ENCODE results near the gene SOCS3. TPM values are rescaled to one million over a fixed set of nuclear protein-coding genes. Genes with fewer than 3 reads are reported as not detected.

Gene SOCS3
- total and polyA plus RNA-seq, 10 of the 15 experiments (the other 5 are each of a cell fraction or from before 2014, with no cell fraction given), result 0.05 to 3.9 (median 1.0) TPM

DNA sequence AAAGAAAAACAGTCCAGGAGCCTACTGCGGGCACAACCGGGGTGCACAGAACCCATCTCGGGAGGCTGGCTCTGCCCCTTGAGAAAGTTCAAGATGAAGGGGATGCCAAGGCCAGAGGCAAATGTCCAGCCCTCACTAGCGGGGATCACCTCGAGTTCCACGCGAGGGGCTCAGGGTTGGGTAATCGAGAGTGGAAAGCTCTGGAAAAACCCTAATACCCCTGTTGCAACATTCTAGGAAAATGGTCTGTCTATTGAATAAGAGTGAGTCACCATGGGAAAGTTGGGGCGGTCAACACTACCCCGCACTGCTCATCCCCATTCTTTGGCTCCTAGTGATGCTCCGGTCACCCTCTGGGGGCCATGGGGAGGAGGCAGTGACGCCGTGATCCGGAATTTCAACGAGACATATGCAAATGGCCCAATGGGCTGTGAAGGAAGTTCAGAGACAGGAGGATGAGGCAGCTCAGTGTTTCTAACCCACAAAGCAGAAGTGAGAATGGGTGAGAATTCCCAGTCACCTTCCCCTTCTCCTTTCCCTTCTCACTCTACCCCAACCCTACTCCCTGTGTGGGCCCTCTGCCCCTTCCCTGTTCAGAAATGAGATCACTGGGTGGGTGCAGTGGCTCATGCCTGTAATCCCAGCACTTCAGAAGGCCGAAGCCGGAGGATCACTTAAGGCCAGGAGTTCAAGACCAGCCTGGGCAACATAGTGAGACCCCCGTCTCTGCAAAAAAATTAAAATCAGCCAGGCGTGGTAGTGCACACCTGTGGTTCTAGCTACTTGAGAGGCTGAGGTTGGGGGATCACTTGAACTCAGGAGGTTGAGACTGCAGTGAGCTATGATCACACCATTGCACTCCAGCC is 22.4 kb downstream of the SOCS3 start (continued):
- TF ChIP-seq SPI1 (IDR thresholded peaks at IDR 0.05; ENCODE audit: borderline replicate concordance, insufficient read depth, low read depth, low read length), result peak; percentile 98
- 0 out of 2 replicates have a peak, but pooled peaks have one; percentile 14 for TF ChIP-seq TBL1XR1 (IDR thresholded peaks at IDR 0.05; ENCODE audit: low read depth, low read length)
- TF ChIP-seq, protein P1, sequence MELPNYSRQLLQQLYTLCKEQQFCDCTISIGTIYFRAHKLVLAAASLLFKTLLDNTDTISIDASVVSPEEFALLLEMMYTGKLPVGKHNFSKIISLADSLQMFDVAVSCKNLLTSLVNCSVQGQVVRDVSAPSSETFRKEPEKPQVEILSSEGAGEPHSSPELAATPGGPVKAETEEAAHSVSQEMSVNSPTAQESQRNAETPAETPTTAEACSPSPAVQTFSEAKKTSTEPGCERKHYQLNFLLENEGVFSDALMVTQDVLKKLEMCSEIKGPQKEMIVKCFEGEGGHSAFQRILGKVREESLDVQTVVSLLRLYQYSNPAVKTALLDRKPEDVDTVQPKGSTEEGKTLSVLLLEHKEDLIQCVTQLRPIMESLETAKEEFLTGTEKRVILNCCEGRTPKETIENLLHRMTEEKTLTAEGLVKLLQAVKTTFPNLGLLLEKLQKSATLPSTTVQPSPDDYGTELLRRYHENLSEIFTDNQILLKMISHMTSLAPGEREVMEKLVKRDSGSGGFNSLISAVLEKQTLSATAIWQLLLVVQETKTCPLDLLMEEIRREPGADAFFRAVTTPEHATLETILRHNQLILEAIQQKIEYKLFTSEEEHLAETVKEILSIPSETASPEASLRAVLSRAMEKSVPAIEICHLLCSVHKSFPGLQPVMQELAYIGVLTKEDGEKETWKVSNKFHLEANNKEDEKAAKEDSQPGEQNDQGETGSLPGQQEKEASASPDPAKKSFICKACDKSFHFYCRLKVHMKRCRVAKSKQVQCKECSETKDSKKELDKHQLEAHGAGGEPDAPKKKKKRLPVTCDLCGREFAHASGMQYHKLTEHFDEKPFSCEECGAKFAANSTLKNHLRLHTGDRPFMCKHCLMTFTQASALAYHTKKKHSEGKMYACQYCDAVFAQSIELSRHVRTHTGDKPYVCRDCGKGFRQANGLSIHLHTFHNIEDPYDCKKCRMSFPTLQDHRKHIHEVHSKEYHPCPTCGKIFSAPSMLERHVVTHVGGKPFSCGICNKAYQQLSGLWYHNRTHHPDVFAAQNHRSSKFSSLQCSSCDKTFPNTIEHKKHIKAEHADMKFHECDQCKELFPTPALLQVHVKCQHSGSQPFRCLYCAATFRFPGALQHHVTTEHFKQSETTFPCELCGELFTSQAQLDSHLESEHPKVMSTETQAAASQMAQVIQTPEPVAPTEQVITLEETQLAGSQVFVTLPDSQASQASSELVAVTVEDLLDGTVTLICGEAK (IDR thresholded peaks at IDR 0.05; ENCODE audit: borderline replicate concordance), result no peak
- peak; percentile 89 for TF ChIP-seq MTA2 (IDR thresholded peaks at IDR 0.05; ENCODE audit: low read depth)
- peak; percentile 49; the same call in 1 of the 2 replicates for TF ChIP-seq CHD2 (IDR thresholded peaks at IDR 0.05; ENCODE audit: borderline replicate concordance, low read depth, low read length)
- TF ChIP-seq TARDBP (IDR thresholded peaks at IDR 0.05; ENCODE audit: borderline replicate concordance), result peak; percentile 41; the same call in 1 of the 2 replicates
- TF ChIP-seq, protein P2, sequence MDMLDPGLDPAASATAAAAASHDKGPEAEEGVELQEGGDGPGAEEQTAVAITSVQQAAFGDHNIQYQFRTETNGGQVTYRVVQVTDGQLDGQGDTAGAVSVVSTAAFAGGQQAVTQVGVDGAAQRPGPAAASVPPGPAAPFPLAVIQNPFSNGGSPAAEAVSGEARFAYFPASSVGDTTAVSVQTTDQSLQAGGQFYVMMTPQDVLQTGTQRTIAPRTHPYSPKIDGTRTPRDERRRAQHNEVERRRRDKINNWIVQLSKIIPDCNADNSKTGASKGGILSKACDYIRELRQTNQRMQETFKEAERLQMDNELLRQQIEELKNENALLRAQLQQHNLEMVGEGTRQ (IDR thresholded peaks at IDR 0.05; ENCODE audit: borderline replicate concordance, low read depth, low read length), result no peak
- TF ChIP-seq LARP7 (IDR thresholded peaks at IDR 0.05), result 0 out of 2 replicates have a peak, but pooled peaks have one; percentile 7
- peak; percentile 91 for TF ChIP-seq SMARCA5 (IDR thresholded peaks at IDR 0.05)
- TF ChIP-seq, protein P3, sequence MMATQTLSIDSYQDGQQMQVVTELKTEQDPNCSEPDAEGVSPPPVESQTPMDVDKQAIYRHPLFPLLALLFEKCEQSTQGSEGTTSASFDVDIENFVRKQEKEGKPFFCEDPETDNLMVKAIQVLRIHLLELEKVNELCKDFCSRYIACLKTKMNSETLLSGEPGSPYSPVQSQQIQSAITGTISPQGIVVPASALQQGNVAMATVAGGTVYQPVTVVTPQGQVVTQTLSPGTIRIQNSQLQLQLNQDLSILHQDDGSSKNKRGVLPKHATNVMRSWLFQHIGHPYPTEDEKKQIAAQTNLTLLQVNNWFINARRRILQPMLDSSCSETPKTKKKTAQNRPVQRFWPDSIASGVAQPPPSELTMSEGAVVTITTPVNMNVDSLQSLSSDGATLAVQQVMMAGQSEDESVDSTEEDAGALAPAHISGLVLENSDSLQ (IDR thresholded peaks at IDR 0.05), result no peak
- TF ChIP-seq, protein P4, sequence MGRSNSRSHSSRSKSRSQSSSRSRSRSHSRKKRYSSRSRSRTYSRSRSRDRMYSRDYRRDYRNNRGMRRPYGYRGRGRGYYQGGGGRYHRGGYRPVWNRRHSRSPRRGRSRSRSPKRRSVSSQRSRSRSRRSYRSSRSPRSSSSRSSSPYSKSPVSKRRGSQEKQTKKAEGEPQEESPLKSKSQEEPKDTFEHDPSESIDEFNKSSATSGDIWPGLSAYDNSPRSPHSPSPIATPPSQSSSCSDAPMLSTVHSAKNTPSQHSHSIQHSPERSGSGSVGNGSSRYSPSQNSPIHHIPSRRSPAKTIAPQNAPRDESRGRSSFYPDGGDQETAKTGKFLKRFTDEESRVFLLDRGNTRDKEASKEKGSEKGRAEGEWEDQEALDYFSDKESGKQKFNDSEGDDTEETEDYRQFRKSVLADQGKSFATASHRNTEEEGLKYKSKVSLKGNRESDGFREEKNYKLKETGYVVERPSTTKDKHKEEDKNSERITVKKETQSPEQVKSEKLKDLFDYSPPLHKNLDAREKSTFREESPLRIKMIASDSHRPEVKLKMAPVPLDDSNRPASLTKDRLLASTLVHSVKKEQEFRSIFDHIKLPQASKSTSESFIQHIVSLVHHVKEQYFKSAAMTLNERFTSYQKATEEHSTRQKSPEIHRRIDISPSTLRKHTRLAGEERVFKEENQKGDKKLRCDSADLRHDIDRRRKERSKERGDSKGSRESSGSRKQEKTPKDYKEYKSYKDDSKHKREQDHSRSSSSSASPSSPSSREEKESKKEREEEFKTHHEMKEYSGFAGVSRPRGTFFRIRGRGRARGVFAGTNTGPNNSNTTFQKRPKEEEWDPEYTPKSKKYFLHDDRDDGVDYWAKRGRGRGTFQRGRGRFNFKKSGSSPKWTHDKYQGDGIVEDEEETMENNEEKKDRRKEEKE (IDR thresholded peaks at IDR 0.05), result no peak
- TF ChIP-seq ZNF217 (IDR thresholded peaks at IDR 0.05), result peak; percentile 98
- peak; percentile 73 for TF ChIP-seq BCL11A (IDR thresholded peaks at IDR 0.05; ENCODE audit: low read depth, low read length)
- TF ChIP-seq CBX3 (IDR thresholded peaks at IDR 0.05; ENCODE audit: borderline replicate concordance, low read depth), result no peak
- TF ChIP-seq STAT3 (IDR thresholded peaks at IDR 0.05; ENCODE audit: low read depth, low read length), result peak; percentile 91; the same call in 1 of the 2 replicates
- TF ChIP-seq HDAC6 (IDR thresholded peaks at IDR 0.05; ENCODE audit: unreplicated experiment), result no peak
